ENCODE results near the gene BTG4.

The BTG4 gene

GRCh38 chr11:111549196-111549868, 37.1 kb upstream of the BTG4 start:
- peaks cover 0 to 22% of the 10 kb centered on the region in 2 donors for H3K36me3 ChIP-seq (ENCODE audit: control insufficient read depth in 1 of 2, insufficient read depth in 2 of 2, low read length in 2 of 2)
- H3K27ac ChIP-seq (ENCODE audit: low read length) = no peak overlapping the region

GRCh38 chr11:111548525-111548924, 36.3 kb upstream of the BTG4 start:
- Histone ChIP-seq H3K4me3 (ENCODE audit: low read depth in 1 of 2, low read length in 2 of 2) (no peak overlapping the region), H3K9me3 (ENCODE audit: control insufficient read depth in 1 of 2, low read length in 2 of 2) (no peaks in the 10 kb centered on the region), H3K27me3 (ENCODE audit: low read depth, low read length) (no peaks in the 10 kb centered on the region), H3K36me3 (ENCODE audit: control insufficient read depth in 1 of 2, insufficient read depth in 2 of 2, low read length in 2 of 2) (peaks cover 0 to 22% of the 10 kb centered on the region in 2 donors), H3K4me1 (ENCODE audit: control insufficient read depth in 1 of 2, insufficient read depth in 2 of 2, low read length in 2 of 2) (no peaks in the 10 kb centered on the region), H3K27ac (ENCODE audit: low read length) (no peak overlapping the region)

More at GRCh38 chr11:111549196-111549868, 37.1 kb upstream of the BTG4 start:
- H3K27me3 ChIP-seq (ENCODE audit: low read depth, low read length) = no peaks in the 10 kb centered on the region
- no peaks in the 10 kb centered on the region for H3K9me3 ChIP-seq (ENCODE audit: control insufficient read depth in 1 of 2, low read length in 2 of 2)
- no peak overlapping the region for H3K4me3 ChIP-seq (ENCODE audit: low read depth in 1 of 2, low read length in 2 of 2)
- no peaks in the 10 kb centered on the region for H3K4me1 ChIP-seq (ENCODE audit: control insufficient read depth in 1 of 2, insufficient read depth in 2 of 2, low read length in 2 of 2)

DNA sequence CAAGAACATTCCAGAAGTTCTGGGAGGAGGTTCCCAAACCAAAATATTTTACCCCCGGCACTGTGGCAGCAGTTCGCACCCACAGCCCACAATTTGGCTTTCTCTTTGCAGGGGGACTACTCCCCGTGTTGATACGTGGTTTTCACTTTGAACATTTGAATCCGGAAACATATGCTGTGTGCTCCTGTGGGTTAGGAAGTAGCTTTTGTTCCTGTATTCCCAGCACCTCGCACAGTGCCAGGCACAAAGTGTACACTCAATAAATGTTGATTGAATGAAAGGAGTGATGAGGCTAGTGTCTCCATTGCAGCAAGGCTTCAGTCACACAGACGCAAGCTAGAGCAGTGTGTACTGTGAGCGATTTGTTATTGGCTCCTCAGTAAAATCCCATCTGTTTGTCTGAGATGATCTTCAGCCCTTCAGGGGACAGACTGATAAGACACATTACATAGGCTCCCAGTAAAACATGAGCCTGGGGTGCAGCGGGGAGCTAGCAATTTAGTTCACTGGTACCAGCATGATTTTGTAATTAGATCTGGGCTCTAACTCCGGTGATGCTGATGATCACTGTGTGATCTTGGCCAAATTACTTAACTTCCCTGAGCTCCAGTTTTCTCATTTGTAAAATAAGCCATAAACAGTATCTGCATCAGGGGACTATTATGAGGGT, 30.6 kb upstream of the BTG4 start:
- Histone ChIP-seq H3K36me3 (ENCODE audit: control insufficient read depth in 1 of 2, insufficient read depth in 2 of 2, low read length in 2 of 2) (peaks cover 0 to 16% of the 10 kb centered on the region in 2 donors), H3K27ac (ENCODE audit: low read length) (no peak overlapping the region), H3K4me1 (ENCODE audit: control insufficient read depth in 1 of 2, insufficient read depth in 2 of 2, low read length in 2 of 2) (peaks cover 0 to 19% of the 10 kb centered on the region in 2 donors), H3K27me3 (ENCODE audit: low read depth, low read length) (peaks cover 9% of the 10 kb centered on the region), H3K9me3 (ENCODE audit: control insufficient read depth in 1 of 2, low read length in 2 of 2) (peaks cover 0 to 3% of the 10 kb centered on the region in 2 donors), H3K4me3 (ENCODE audit: low read depth in 1 of 2, low read length in 2 of 2) (no peak overlapping the region)

DNA sequence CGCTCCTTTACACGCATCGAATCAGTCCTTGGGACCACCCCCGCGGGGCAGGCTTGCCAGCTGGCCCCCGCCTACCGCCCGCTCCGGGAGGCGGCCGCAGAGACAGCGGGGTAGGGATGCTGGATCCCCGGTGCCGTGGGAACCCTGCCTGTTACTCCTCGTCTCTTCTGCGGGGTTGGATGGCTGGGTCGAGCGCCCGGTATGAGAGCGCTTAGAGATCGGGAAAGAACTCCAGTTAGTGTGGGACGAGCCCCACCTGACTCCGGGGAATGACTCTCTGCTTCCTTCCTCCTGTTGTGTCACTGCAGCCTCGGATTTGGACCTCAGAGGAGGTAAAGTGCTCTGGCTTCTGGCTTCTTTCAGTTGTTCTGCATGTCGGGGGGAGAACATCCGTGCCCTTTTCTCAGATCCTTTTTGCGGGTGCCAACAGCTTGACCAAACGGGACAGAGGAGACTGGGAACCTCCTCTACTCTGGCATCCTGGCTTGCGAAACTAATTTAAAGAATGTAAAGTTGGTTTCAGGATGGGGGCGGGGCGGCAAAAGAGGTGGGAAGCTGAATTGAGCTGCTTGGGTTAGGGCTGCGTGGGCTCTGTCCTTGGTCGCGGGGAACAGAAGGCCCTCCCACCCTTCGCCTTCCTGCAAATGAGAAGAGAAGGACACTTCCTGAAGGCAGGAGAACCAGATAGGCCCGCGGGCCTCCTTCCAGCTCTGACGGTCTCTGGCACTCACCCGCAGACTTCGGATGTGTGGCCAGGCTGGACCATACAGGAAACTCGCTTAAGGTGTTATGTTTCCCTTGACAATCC, 29.3 kb upstream of the BTG4 start:
- H3K4me3 ChIP-seq (ENCODE audit: low read depth in 1 of 2, low read length in 2 of 2) = peak overlapping the region; percentile 50 to 78
- H3K27me3 ChIP-seq (ENCODE audit: low read depth, low read length) = peaks cover 9% of the 10 kb centered on the region
- H3K4me1 ChIP-seq (ENCODE audit: control insufficient read depth in 1 of 2, insufficient read depth in 2 of 2, low read length in 2 of 2) = peaks cover 0 to 19% of the 10 kb centered on the region in 2 donors
- H3K9me3 ChIP-seq (ENCODE audit: control insufficient read depth in 1 of 2, low read length in 2 of 2) = peaks cover 0 to 3% of the 10 kb centered on the region in 2 donors
- H3K36me3 ChIP-seq (ENCODE audit: control insufficient read depth in 1 of 2, insufficient read depth in 2 of 2, low read length in 2 of 2) = peaks cover 0 to 11% of the 10 kb centered on the region in 2 donors
- peak overlapping the region; percentile 19 for H3K27ac ChIP-seq (ENCODE audit: low read length)

DNA sequence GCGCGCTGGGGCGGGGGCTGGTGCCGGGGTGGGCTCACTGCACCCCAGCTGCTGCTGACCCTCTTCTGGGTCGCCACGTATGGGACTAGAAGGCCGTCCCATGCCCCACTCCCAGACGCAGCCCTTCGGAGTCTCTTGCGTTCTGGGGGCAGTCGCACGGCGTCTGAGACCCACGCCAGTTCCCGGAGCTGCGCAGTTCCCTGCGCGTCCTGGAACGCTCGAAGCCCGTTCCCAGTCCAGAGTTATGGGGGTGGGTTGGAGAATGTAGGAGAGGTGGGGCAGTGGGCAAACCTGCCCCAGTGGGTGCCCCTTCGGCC, 28.7 kb upstream of the BTG4 start:
- H3K27me3 ChIP-seq (ENCODE audit: low read depth, low read length) = peaks cover 9% of the 10 kb centered on the region
- peaks cover 0 to 3% of the 10 kb centered on the region in 2 donors for H3K9me3 ChIP-seq (ENCODE audit: control insufficient read depth in 1 of 2, low read length in 2 of 2)
- peaks cover 0 to 8% of the 10 kb centered on the region in 2 donors for H3K36me3 ChIP-seq (ENCODE audit: control insufficient read depth in 1 of 2, insufficient read depth in 2 of 2, low read length in 2 of 2)
- peak overlapping the region; percentile 50 to 78 for H3K4me3 ChIP-seq (ENCODE audit: low read depth in 1 of 2, low read length in 2 of 2)
- peak overlapping the region; percentile 19 for H3K27ac ChIP-seq (ENCODE audit: low read length)
- peaks cover 0 to 19% of the 10 kb centered on the region in 2 donors for H3K4me1 ChIP-seq (ENCODE audit: control insufficient read depth in 1 of 2, insufficient read depth in 2 of 2, low read length in 2 of 2)

GRCh38 chr11:111540114-111540936, 28.1 kb upstream of the BTG4 start, which contains the start of gene LAYN:
TSS of gene LAYN (plus strand) at chr11:111540720. CDS start at chr11:111540844, 124 bp downstream.
- Histone ChIP-seq H3K27me3 (ENCODE audit: low read depth, low read length) (peaks cover 9% of the 10 kb centered on the region), H3K27ac (ENCODE audit: low read length) (peak within 1 kb of the TSS; percentile 19), H3K4me1 (ENCODE audit: control insufficient read depth in 1 of 2, insufficient read depth in 2 of 2, low read length in 2 of 2) (peaks cover 0 to 19% of the 10 kb centered on the region in 2 donors), H3K4me3 (ENCODE audit: low read depth in 1 of 2, low read length in 2 of 2) (peak within 1 kb of the TSS; percentile 50 to 78), H3K9me3 (ENCODE audit: control insufficient read depth in 1 of 2, low read length in 2 of 2) (peaks cover 0 to 3% of the 10 kb centered on the region in 2 donors), H3K36me3 (ENCODE audit: control insufficient read depth in 1 of 2, insufficient read depth in 2 of 2, low read length in 2 of 2) (peaks cover 0 to 3% of the 10 kb centered on the region in 2 donors)

DNA sequence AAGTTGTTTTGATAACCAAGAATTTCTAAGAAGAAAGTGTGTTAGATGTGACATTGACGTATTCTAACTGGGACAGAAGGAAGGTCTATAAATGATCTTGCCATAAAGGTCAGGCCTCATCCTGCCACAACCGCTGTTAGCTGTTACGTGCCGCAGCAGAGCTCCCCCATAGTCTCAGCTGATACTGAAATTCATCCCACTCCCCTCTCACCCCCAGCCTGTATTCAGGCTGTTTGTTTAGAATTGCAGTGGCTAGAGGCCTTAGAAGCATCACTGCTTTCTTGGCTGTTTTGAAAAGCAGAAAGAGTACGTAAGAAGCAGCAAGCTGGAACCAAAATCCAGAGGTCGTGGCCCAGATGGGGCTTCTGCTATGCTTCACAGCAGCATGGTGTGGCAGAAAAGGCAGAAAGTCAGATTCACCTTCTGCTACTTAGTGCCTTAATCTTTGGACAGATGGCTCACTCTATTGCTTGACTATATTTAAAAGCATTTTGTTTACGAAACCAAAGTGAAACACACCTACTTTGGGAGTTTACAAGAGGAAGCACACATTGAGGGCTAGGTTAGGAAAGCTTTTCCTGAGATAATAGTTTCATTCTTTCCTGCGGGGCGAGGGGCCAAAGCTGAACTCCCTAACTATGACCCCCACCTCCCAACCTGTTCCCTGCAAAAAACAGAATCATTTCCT, 27.4 kb upstream of the BTG4 start:
- Histone ChIP-seq H3K27me3 (ENCODE audit: low read depth, low read length) (peaks cover 9% of the 10 kb centered on the region), H3K4me3 (ENCODE audit: low read depth in 1 of 2, low read length in 2 of 2) (peak overlapping the region; percentile 49 to 78)

DNA sequence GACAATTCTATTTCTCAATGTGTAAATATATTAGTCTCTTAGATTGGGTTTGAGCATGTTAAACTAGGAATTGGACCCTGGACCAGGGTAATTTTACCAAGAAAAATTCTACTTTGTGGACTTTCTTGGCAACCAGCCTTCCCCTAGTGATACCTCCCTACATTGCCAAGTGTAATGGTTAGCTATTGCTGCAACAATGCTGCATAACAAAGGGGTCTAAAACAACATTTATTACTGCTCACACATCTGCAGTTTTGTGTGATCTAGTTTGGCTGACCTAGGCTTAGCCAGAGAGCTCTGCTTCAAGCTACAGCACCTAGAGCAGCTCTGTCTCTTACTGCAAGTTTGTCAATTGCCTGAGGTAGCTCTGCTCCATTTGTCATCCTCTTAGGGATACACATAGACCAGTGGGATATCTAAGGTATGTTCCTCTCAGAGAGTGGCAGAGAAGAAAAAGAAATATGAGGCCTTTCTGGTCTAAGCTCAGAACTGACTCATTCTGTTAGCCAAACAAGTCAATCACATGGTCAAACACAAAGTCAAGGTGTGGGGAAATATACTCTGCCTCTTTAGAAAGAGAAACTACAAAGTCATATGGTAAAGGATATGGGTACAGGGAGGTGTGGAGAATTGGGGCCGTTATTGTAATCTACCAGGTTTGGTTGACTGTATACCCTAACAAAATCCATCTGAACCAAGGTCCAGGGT, 26.4 kb upstream of the BTG4 start:
- Histone ChIP-seq H3K4me1 (ENCODE audit: control insufficient read depth in 1 of 2, insufficient read depth in 2 of 2, low read length in 2 of 2) (peaks cover 0 to 19% of the 10 kb centered on the region in 2 donors), H3K4me3 (ENCODE audit: low read depth in 1 of 2, low read length in 2 of 2) (no peak overlapping the region), H3K9me3 (ENCODE audit: control insufficient read depth in 1 of 2, low read length in 2 of 2) (peaks cover 0 to 3% of the 10 kb centered on the region in 2 donors), H3K27me3 (ENCODE audit: low read depth, low read length) (peaks cover 9% of the 10 kb centered on the region), H3K36me3 (ENCODE audit: control insufficient read depth in 1 of 2, insufficient read depth in 2 of 2, low read length in 2 of 2) (no peaks in the 10 kb centered on the region), H3K27ac (ENCODE audit: low read length) (no peak overlapping the region)

More for the DNA sequence above, 27.4 kb upstream of the BTG4 start:
- Histone ChIP-seq H3K4me1 (ENCODE audit: control insufficient read depth in 1 of 2, insufficient read depth in 2 of 2, low read length in 2 of 2) (peaks cover 0 to 19% of the 10 kb centered on the region in 2 donors), H3K9me3 (ENCODE audit: control insufficient read depth in 1 of 2, low read length in 2 of 2) (peaks cover 0 to 3% of the 10 kb centered on the region in 2 donors), H3K36me3 (ENCODE audit: control insufficient read depth in 1 of 2, insufficient read depth in 2 of 2, low read length in 2 of 2) (no peaks in the 10 kb centered on the region), H3K27ac (ENCODE audit: low read length) (no peak overlapping the region)

GRCh38 chr11:111537336-111537860, 25.2 kb upstream of the BTG4 start:
- H3K27ac ChIP-seq (ENCODE audit: low read length) = no peak overlapping the region
- H3K4me1 ChIP-seq (ENCODE audit: control insufficient read depth in 1 of 2, insufficient read depth in 2 of 2, low read length in 2 of 2) = peaks cover 0 to 19% of the 10 kb centered on the region in 2 donors
- no peak overlapping the region for H3K4me3 ChIP-seq (ENCODE audit: low read depth in 1 of 2, low read length in 2 of 2)
- peaks cover 0 to 3% of the 10 kb centered on the region in 2 donors for H3K9me3 ChIP-seq (ENCODE audit: control insufficient read depth in 1 of 2, low read length in 2 of 2)
- H3K27me3 ChIP-seq (ENCODE audit: low read depth, low read length) = peaks cover 9% of the 10 kb centered on the region
- no peaks in the 10 kb centered on the region for H3K36me3 ChIP-seq (ENCODE audit: control insufficient read depth in 1 of 2, insufficient read depth in 2 of 2, low read length in 2 of 2)

Measured in muscle layer of duodenum (tissue), 2 donors.